Mammary epithelial cell (primary cell): ENCODE results near the gene TSPO.

Source experiments
- CTCF ChIP-seq, 2 donors: IDR thresholded peaks in 1 of 2; conservative IDR thresholded peaks in 1 of 2; 2 replicates each; pipeline ENCODE4 v1.5.1; 2011 to 2012; ENCODE audit warnings: inconsistent platforms in 2 of 2, low read length in 2 of 2, mild to moderate bottlenecking in 2 of 2, control low read depth in 1 of 2, low read depth in 1 of 2; ENCODE audit not compliant: insufficient read depth in 1 of 2; ENCODE audit errors: extremely low read depth in 1 of 2
- EZH2 ChIP-seq: IDR thresholded peaks from 2 replicates; pipeline ENCODE4 v1.6.1; 2012; ENCODE audit warnings: low read length, inconsistent platforms, borderline replicate concordance

DNA sequence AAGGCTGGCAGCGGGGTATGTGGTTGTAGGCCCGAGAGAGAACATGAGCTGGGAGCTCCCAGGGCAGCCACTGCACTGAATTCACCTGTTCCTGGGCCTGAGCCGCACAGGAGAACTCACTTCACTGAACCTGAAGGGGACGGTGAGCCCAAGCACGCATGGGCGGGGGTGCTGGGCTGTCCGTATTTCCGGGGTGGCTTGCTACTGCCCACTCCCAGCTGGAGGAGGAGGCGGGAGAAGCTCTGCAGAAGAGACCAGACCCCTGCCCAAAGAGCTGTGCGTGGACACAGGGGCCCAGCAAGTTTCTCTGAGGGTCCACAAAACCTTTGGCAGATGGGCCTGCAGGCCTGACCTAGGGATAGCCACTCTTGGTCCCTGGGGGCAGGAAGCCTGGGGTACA is 30.8 kb downstream of the TSPO start:
- TF ChIP-seq CTCF (conservative IDR thresholded peaks at IDR 0.05 in 1 of 2, IDR thresholded peaks at IDR 0.05 in 1 of 2; ENCODE audit: extremely low read depth in 1 of 2, insufficient read depth in 1 of 2, low read depth in 1 of 2, low read length in 2 of 2) (no peak), EZH2 (no peak)
